Upper lobe of right lung (tissue), 1 donor: ENCODE measurements around the gene PSMB5. TPM values are rescaled to one million over a fixed set of nuclear protein-coding genes. Genes with fewer than 3 reads are reported as not detected.

Experiments used
- ATAC-seq: fragments of 200-7000 bp; cut with Tn5 transposase; one replicate; pipeline ENCODE4 v1.9.1; 2020; ENCODE audit warnings: mild to moderate bottlenecking, moderate library complexity
- DNase-seq: peaks from one replicate; pipeline ENCODE4 v3.0.0-alpha.2; 2020
- H3K27ac ChIP-seq: fragments of 200-600 bp; one replicate; pipeline ENCODE4 v1.8.0; 2022
- H3K27me3 ChIP-seq: fragments of 200-600 bp; one replicate; pipeline ENCODE4 v1.8.0; 2022; ENCODE audit warnings: mild to moderate bottlenecking
- H3K36me3 ChIP-seq: fragments of 200-600 bp; one replicate; pipeline ENCODE4 v1.8.0; 2022
- H3K4me1 ChIP-seq: fragments of 200-600 bp; one replicate; pipeline ENCODE4 v1.8.0; 2022
- H3K4me3 ChIP-seq: fragments of 200-600 bp; one replicate; pipeline ENCODE4 v1.8.0; 2022; ENCODE audit warnings: mild to moderate bottlenecking
- H3K9me3 ChIP-seq: fragments of 200-600 bp; one replicate; pipeline ENCODE4 v1.8.0; 2022
- CTCF ChIP-seq: fragments of 200-600 bp; IDR thresholded peaks from one replicate; pipeline ENCODE4 v1.8.0; 2022; ENCODE audit warnings: antibody characterized with exemption
- intact Hi-C: fragments of 100-400 bp; cut with DNase I; formaldehyde crosslinking; loops from one replicate; pipeline ENCODE4 v1.11.0; 2022
- total RNA-seq: library from RNA; stranded (reverse); fragmentation: NEBNext Ultra II Directional; extraction: Animal tissue kit (Norgen Biotek cat#: 25700); gene quantifications from one replicate; pipeline ENCODE4 v1.2.1, GENCODE V29; 2021
- donor health status: DM: no; HTN: yes; CAD: no; lungs with severe emphysema.

PSMB5 gene
- total RNA-seq, 1 donor from 2014 or later: 75.7 TPM

- Histone ChIP-seq H3K4me3 (no peak overlapping the region), H3K9me3 (no peaks in the 10 kb centered on the region), H3K4me1 (peaks cover 29% of the 10 kb centered on the region), H3K36me3 (peaks cover 97% of the 10 kb centered on the region), H3K27me3 (no peaks in the 10 kb centered on the region), H3K27ac (no peak overlapping the region)
- peak; percentile 60 for TF ChIP-seq CTCF
- ATAC-seq: peak; percentile 37
- intact Hi-C loops: no loop called here
- DNase-seq: no peak
These were observed 42.2 kb upstream of the PSMB5 start for GRCh38 chr14:23076785-23077408.

GRCh38 chr14:23074906-23075305, 40.2 kb upstream of the PSMB5 start:
- Histone ChIP-seq H3K4me3 (no peak overlapping the region), H3K27ac (no peak overlapping the region), H3K9me3 (no peaks in the 10 kb centered on the region), H3K4me1 (peaks cover 43% of the 10 kb centered on the region), H3K27me3 (no peaks in the 10 kb centered on the region), H3K36me3 (peaks cover 77% of the 10 kb centered on the region)
- TF ChIP-seq CTCF: no peak
- DNase-seq (no peak), ATAC-seq (no peak)
- intact Hi-C loops: no loop called here

GRCh38 chr14:23071921-23072539, 37.3 kb upstream of the PSMB5 start:
- Histone ChIP-seq H3K27ac (peak overlapping the region; percentile 74), H3K4me1 (peaks cover 35% of the 10 kb centered on the region), H3K9me3 (no peaks in the 10 kb centered on the region), H3K27me3 (no peaks in the 10 kb centered on the region), H3K4me3 (peak overlapping the region; percentile 71), H3K36me3 (peaks cover 72% of the 10 kb centered on the region)
- no peak for DNase-seq
- TF ChIP-seq CTCF: no peak
- no peak for ATAC-seq
- intact Hi-C loops: no loop called here

- Histone ChIP-seq H3K27me3 (no peaks in the 10 kb centered on the region), H3K27ac (peak overlapping the region; percentile 74), H3K36me3 (peaks cover 72% of the 10 kb centered on the region), H3K4me3 (peak overlapping the region; percentile 71), H3K4me1 (peaks cover 33% of the 10 kb centered on the region), H3K9me3 (no peaks in the 10 kb centered on the region)
- DNase-seq (peak; percentile 90), ATAC-seq (peak; percentile 95)
- no peak for TF ChIP-seq CTCF
- intact Hi-C loops: no loop called here
These were observed 36.7 kb upstream of the PSMB5 start for GRCh38 chr14:23071244-23071920.

- no peak for DNase-seq
- Histone ChIP-seq H3K9me3 (no peaks in the 10 kb centered on the region), H3K27me3 (no peaks in the 10 kb centered on the region), H3K4me1 (peaks cover 33% of the 10 kb centered on the region), H3K27ac (peak overlapping the region; percentile 74), H3K36me3 (peaks cover 72% of the 10 kb centered on the region), H3K4me3 (peak overlapping the region; percentile 71)
- no peak for ATAC-seq
- intact Hi-C loops: no loop called here
- TF ChIP-seq CTCF: no peak
These were observed 35.8 kb upstream of the PSMB5 start for GRCh38 chr14:23070262-23071129.
